HEK293 (cell line): ENCODE results near the gene EIF4G3.
A peak's percentile ranks its signal among the peaks of the same experiment; 100 is the strongest.

ENCODE experiments used
- KLF9 ChIP-seq: fragments of 450-650 bp; formaldehyde crosslinking; IDR thresholded peaks from 2 replicates; pipeline ENCODE4 v1.5.1; 2016; ENCODE audit warnings: missing biosample characterization, missing genetic modification characterization, low read depth
- TCF7L2 ChIP-seq: IDR thresholded peaks from 2 replicates; pipeline ENCODE4 v1.6.1; 2011; ENCODE audit warnings: low read depth, mild to moderate bottlenecking, inconsistent platforms, low read length, moderate library complexity, borderline replicate concordance
- ZNF114 ChIP-seq: fragments of 450-650 bp; formaldehyde crosslinking; IDR thresholded peaks from 2 replicates; pipeline ENCODE4 v1.5.0; 2017; ENCODE audit warnings: missing biosample characterization, missing genetic modification characterization
- ZNF510 ChIP-seq: fragments of 450-650 bp; formaldehyde crosslinking; IDR thresholded peaks from 2 replicates; pipeline ENCODE4 v1.5.1; 2018; ENCODE audit warnings: mild to moderate bottlenecking, missing genetic modification characterization, missing biosample characterization; ENCODE audit not compliant: insufficient replicate concordance
- ZNF629 ChIP-seq: fragments of 450-650 bp; formaldehyde crosslinking; IDR thresholded peaks from 2 replicates; pipeline ENCODE4 v1.5.1; 2017; ENCODE audit warnings: missing biosample characterization, missing genetic modification characterization
- TF ChIP-seq, protein P1 (sequence below): fragments of 450-650 bp; formaldehyde crosslinking; conservative IDR thresholded peaks from 2 replicates; pipeline ENCODE4 v1.5.1; 2016; ENCODE audit warnings: low read depth, missing biosample characterization, missing genetic modification characterization
- TF ChIP-seq, protein P2 (sequence below): fragments of 450-650 bp; formaldehyde crosslinking; IDR thresholded peaks from 2 replicates; pipeline ENCODE4 v1.5.1; 2016; ENCODE audit warnings: missing biosample characterization, missing genetic modification characterization
- TF ChIP-seq, protein P3 (sequence below): fragments of 450-650 bp; formaldehyde crosslinking; IDR thresholded peaks from 2 replicates; pipeline ENCODE4 v1.5.1; 2016; ENCODE audit warnings: missing biosample characterization, missing genetic modification characterization
- TF ChIP-seq, protein P4 (sequence below): fragments of 450-650 bp; formaldehyde crosslinking; IDR thresholded peaks from 2 replicates; pipeline ENCODE4 v1.5.1; 2016; ENCODE audit warnings: missing biosample characterization, missing genetic modification characterization
- TF ChIP-seq, protein P5 (sequence below): fragments of 450-650 bp; formaldehyde crosslinking; IDR thresholded peaks from 2 replicates; pipeline ENCODE4 v1.5.1; 2016; ENCODE audit warnings: missing biosample characterization, missing genetic modification characterization

DNA sequence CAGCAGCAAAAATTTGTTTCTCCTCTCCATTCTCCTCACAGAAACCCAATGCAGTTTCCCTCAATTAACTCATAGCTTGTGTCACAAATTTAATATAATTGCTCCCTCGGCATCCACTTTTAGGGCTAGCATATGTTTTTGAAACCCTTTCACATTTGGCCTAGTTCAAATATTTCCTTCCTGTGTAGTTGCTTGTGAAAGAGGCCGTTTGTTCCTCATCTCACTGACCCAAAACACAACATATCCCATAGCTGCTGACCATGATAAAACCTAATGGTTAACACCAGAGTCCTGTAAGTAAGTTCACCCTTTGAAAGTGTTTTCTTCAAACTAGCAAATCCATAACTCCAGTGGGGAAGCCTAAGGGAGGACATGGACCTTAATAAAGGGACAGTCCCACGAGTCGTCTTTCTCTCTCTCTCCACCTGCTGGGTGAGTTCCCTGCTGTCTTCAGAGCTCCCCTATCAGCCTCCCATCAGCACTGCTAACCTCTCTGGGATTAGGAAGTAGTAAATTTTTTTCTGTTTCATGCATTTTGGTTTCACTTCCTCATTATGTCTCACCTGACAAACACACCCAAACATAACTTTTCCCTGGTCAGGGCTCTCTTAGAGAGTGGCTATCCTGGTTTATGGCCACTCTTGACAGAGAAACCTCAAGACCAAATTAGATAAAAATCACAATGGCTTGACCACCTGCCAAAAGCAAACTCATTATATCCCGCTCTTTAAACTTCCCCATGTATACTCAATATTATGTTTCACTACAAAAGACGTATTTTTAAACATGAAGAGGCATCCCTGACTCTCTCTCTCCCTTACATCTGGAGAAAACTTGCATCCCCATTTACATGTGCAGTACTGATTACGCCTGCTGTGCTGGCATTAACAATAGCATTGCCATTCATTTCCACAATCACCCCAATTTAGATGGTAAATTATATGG lies 211.9 kb downstream of the EIF4G3 start:
- TF ChIP-seq, protein P1, sequence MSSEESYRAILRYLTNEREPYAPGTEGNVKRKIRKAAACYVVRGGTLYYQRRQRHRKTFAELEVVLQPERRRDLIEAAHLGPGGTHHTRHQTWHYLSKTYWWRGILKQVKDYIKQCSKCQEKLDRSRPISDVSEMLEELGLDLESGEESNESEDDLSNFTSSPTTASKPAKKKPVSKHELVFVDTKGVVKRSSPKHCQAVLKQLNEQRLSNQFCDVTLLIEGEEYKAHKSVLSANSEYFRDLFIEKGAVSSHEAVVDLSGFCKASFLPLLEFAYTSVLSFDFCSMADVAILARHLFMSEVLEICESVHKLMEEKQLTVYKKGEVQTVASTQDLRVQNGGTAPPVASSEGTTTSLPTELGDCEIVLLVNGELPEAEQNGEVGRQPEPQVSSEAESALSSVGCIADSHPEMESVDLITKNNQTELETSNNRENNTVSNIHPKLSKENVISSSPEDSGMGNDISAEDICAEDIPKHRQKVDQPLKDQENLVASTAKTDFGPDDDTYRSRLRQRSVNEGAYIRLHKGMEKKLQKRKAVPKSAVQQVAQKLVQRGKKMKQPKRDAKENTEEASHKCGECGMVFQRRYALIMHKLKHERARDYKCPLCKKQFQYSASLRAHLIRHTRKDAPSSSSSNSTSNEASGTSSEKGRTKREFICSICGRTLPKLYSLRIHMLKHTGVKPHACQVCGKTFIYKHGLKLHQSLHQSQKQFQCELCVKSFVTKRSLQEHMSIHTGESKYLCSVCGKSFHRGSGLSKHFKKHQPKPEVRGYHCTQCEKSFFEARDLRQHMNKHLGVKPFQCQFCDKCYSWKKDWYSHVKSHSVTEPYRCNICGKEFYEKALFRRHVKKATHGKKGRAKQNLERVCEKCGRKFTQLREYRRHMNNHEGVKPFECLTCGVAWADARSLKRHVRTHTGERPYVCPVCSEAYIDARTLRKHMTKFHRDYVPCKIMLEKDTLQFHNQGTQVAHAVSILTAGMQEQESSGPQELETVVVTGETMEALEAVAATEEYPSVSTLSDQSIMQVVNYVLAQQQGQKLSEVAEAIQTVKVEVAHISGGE (tag by site-specific recombination): no peak
- TF ChIP-seq, protein P2, sequence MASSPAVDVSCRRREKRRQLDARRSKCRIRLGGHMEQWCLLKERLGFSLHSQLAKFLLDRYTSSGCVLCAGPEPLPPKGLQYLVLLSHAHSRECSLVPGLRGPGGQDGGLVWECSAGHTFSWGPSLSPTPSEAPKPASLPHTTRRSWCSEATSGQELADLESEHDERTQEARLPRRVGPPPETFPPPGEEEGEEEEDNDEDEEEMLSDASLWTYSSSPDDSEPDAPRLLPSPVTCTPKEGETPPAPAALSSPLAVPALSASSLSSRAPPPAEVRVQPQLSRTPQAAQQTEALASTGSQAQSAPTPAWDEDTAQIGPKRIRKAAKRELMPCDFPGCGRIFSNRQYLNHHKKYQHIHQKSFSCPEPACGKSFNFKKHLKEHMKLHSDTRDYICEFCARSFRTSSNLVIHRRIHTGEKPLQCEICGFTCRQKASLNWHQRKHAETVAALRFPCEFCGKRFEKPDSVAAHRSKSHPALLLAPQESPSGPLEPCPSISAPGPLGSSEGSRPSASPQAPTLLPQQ (tag by site-specific recombination): no peak
- TF ChIP-seq ZNF629 (tag by site-specific recombination) (0 out of 2 replicates have a peak, but pooled peaks have one; percentile 28), TCF7L2 (no peak), KLF9 (tag by site-specific recombination) (no peak), ZNF114 (tag by site-specific recombination) (no peak), ZNF510 (no peak)
- TF ChIP-seq, protein P3, sequence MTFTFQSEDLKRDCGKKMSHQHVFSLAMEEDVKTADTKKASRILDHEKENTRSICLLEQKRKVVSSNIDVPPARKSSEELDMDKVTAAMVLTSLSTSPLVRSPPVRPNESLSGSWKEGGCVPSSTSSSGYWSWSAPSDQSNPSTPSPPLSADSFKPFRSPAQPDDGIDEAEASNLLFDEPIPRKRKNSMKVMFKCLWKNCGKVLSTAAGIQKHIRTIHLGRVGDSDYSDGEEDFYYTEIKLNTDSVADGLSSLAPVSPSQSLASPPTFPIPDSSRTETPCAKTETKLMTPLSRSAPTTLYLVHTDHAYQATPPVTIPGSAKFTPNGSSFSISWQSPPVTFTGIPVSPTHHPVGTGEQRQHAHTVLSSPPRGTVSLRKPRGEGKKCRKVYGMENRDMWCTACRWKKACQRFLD (tag by site-specific recombination): no peak
- TF ChIP-seq, protein P4, sequence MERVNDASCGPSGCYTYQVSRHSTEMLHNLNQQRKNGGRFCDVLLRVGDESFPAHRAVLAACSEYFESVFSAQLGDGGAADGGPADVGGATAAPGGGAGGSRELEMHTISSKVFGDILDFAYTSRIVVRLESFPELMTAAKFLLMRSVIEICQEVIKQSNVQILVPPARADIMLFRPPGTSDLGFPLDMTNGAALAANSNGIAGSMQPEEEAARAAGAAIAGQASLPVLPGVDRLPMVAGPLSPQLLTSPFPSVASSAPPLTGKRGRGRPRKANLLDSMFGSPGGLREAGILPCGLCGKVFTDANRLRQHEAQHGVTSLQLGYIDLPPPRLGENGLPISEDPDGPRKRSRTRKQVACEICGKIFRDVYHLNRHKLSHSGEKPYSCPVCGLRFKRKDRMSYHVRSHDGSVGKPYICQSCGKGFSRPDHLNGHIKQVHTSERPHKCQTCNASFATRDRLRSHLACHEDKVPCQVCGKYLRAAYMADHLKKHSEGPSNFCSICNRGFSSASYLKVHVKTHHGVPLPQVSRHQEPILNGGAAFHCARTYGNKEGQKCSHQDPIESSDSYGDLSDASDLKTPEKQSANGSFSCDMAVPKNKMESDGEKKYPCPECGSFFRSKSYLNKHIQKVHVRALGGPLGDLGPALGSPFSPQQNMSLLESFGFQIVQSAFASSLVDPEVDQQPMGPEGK (tag by site-specific recombination): no peak
- TF ChIP-seq, protein P5, sequence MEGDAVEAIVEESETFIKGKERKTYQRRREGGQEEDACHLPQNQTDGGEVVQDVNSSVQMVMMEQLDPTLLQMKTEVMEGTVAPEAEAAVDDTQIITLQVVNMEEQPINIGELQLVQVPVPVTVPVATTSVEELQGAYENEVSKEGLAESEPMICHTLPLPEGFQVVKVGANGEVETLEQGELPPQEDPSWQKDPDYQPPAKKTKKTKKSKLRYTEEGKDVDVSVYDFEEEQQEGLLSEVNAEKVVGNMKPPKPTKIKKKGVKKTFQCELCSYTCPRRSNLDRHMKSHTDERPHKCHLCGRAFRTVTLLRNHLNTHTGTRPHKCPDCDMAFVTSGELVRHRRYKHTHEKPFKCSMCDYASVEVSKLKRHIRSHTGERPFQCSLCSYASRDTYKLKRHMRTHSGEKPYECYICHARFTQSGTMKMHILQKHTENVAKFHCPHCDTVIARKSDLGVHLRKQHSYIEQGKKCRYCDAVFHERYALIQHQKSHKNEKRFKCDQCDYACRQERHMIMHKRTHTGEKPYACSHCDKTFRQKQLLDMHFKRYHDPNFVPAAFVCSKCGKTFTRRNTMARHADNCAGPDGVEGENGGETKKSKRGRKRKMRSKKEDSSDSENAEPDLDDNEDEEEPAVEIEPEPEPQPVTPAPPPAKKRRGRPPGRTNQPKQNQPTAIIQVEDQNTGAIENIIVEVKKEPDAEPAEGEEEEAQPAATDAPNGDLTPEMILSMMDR (tag by site-specific recombination): no peak
